ENCODE data around the gene PRCC.

The PRCC gene

GRCh38 chr1:156839426-156840109, 72.2 kb downstream of the PRCC start:
- TF ChIP-seq CTCF (IDR thresholded peaks at IDR 0.05; ENCODE audit: low read depth, low read length), result no peak
- Histone ChIP-seq H3K9me3 (ENCODE audit: severe bottlenecking) (no peaks in the 10 kb centered on the region), H3K27me3 (ENCODE audit: insufficient read depth, low read depth, severe bottlenecking) (no peaks in the 10 kb centered on the region), H3K4me3 (ENCODE audit: low read depth, low read length) (no peak overlapping the region), H3K27ac (no peak overlapping the region), H3K36me3 (no peaks in the 10 kb centered on the region)
- DNase-seq, result no peak

- no peak for DNase-seq
- TF ChIP-seq CTCF (IDR thresholded peaks at IDR 0.05; ENCODE audit: low read depth, low read length), result no peak
- H3K27me3 ChIP-seq (ENCODE audit: insufficient read depth, low read depth, severe bottlenecking), result no peaks in the 10 kb centered on the region
- no peak overlapping the region for H3K4me3 ChIP-seq (ENCODE audit: low read depth, low read length)
- H3K36me3 ChIP-seq, result no peaks in the 10 kb centered on the region
- H3K27ac ChIP-seq, result no peak overlapping the region
- H3K9me3 ChIP-seq (ENCODE audit: severe bottlenecking), result no peaks in the 10 kb centered on the region
Observed at GRCh38 chr1:156840186-156840897, 73.0 kb downstream of the PRCC start.

- no peak for DNase-seq
- H3K27me3 ChIP-seq (ENCODE audit: insufficient read depth, low read depth, severe bottlenecking), result no peaks in the 10 kb centered on the region
- H3K4me3 ChIP-seq (ENCODE audit: low read depth, low read length), result no peak overlapping the region
- no peaks in the 10 kb centered on the region for H3K36me3 ChIP-seq
- no peak overlapping the region for H3K27ac ChIP-seq
- no peaks in the 10 kb centered on the region for H3K9me3 ChIP-seq (ENCODE audit: severe bottlenecking)
- no peak for TF ChIP-seq CTCF (IDR thresholded peaks at IDR 0.05; ENCODE audit: low read depth, low read length)
Observed at GRCh38 chr1:156840898-156841279, 73.6 kb downstream of the PRCC start.

GRCh38 chr1:156841295-156841855, 74.0 kb downstream of the PRCC start:
- no peak for DNase-seq
- no peak overlapping the region for H3K4me3 ChIP-seq (ENCODE audit: low read depth, low read length)
- H3K27ac ChIP-seq, result no peak overlapping the region
- no peaks in the 10 kb centered on the region for H3K36me3 ChIP-seq
- TF ChIP-seq CTCF (IDR thresholded peaks at IDR 0.05; ENCODE audit: low read depth, low read length), result no peak
- H3K27me3 ChIP-seq (ENCODE audit: insufficient read depth, low read depth, severe bottlenecking), result no peaks in the 10 kb centered on the region
- no peaks in the 10 kb centered on the region for H3K9me3 ChIP-seq (ENCODE audit: severe bottlenecking)

GRCh38 chr1:156842618-156843300, 75.4 kb downstream of the PRCC start:
- TF ChIP-seq CTCF (IDR thresholded peaks at IDR 0.05; ENCODE audit: low read depth, low read length), result no peak
- DNase-seq, result no peak
- Histone ChIP-seq H3K27ac (no peak overlapping the region), H3K27me3 (ENCODE audit: insufficient read depth, low read depth, severe bottlenecking) (no peaks in the 10 kb centered on the region), H3K4me3 (ENCODE audit: low read depth, low read length) (no peak overlapping the region), H3K9me3 (ENCODE audit: severe bottlenecking) (no peaks in the 10 kb centered on the region), H3K36me3 (no peaks in the 10 kb centered on the region)

Data from WERI-Rb-1 (cell line).